ENCODE data around the gene BCAR1. TPM values are rescaled to one million over a fixed set of nuclear protein-coding genes. Genes with fewer than 3 reads are reported as not detected.

Gene BCAR1
- total and polyA plus RNA-seq, 2 of the 13 experiments (the other 11 are each of a cell fraction or from before 2014, with no cell fraction given) = 48.1 to 51.7 TPM

- TF ChIP-seq PAXIP1 (CRISPR knock-in tag; conservative IDR thresholded peaks at IDR 0.05) (no peak), ZNF652 (CRISPR knock-in tag; IDR thresholded peaks at IDR 0.05; ENCODE audit: borderline replicate concordance, low read depth) (no peak), SP4 (CRISPR knock-in tag; IDR thresholded peaks at IDR 0.05) (no peak), ETV6 (CRISPR knock-in tag; conservative IDR thresholded peaks at IDR 0.05) (no peak), HNRNPUL1 (IDR thresholded peaks at IDR 0.05; ENCODE audit: low read depth, low read length) (no peak), ATAD3A (CRISPR knock-in tag; IDR thresholded peaks at IDR 0.05) (no peak), ZNF329 (CRISPR knock-in tag; IDR thresholded peaks at IDR 0.05; ENCODE audit: low read depth) (no peak)
- TF ChIP-seq, protein P1, sequence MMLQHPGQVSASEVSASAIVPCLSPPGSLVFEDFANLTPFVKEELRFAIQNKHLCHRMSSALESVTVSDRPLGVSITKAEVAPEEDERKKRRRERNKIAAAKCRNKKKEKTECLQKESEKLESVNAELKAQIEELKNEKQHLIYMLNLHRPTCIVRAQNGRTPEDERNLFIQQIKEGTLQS (CRISPR knock-in tag; IDR thresholded peaks at IDR 0.05) = no peak
- TF ChIP-seq, protein P2, sequence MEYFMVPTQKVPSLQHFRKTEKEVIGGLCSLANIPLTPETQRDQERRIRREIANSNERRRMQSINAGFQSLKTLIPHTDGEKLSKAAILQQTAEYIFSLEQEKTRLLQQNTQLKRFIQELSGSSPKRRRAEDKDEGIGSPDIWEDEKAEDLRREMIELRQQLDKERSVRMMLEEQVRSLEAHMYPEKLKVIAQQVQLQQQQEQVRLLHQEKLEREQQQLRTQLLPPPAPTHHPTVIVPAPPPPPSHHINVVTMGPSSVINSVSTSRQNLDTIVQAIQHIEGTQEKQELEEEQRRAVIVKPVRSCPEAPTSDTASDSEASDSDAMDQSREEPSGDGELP (IDR thresholded peaks at IDR 0.05; ENCODE audit: borderline replicate concordance, low read depth) = no peak
These were observed 48.3 kb downstream of the BCAR1 start (continued) for GRCh38 chr16:75203096-75203495.

Measured in HepG2 (cell line).